ENCODE data around the gene STK32B. TPM values are rescaled to one million over a fixed set of nuclear protein-coding genes. Genes with fewer than 3 reads are reported as not detected.

The STK32B gene
- total and polyA plus RNA-seq, 2 donors (not counting 3 experiments of a cell fraction or from before 2014, with no cell fraction given), result 5.6 to 7.8 TPM

GRCh38 chr4:5021546-5021945, 29.7 kb upstream of the STK32B start:
- TF ChIP-seq POLR2A (IDR thresholded peaks at IDR 0.05; ENCODE audit: low read depth, low read length) (no peak), EZH2 (IDR thresholded peaks at IDR 0.05; ENCODE audit: borderline replicate concordance, low read depth, low read length, severe bottlenecking) (no peak), MYC (IDR thresholded peaks at IDR 0.05; ENCODE audit: low read depth, low read length) (no peak)
- Histone ChIP-seq H3K4me3 (replicated peaks in 1 of 3; ENCODE audit: insufficient read depth in 1 of 3, low read depth in 1 of 3, low read length in 3 of 3) (no peak overlapping the region), H3K9me1 (replicated peaks; ENCODE audit: control insufficient read depth, extremely low read depth, insufficient read depth, low read length) (no peaks in the 10 kb centered on the region), H3K79me2 (ENCODE audit: control insufficient read depth, insufficient read depth, low read length) (no peaks in the 10 kb centered on the region), H3K9ac (replicated peaks; ENCODE audit: extremely low read depth, insufficient read depth, low read length) (no peak overlapping the region), H3K27ac (ENCODE audit: insufficient read depth, low read depth, low read length) (no peak overlapping the region), H3K36me3 (ENCODE audit: control insufficient read depth in 2 of 2, extremely low read depth in 1 of 2, insufficient read depth in 2 of 2, low read length in 2 of 2) (no peaks in the 10 kb centered on the region), H4K20me1 (replicated peaks; ENCODE audit: control insufficient read depth, extremely low read depth, insufficient read depth, low read length) (no peaks in the 10 kb centered on the region), H3K4me1 (ENCODE audit: control insufficient read depth, extremely low read depth, insufficient read depth, low read length) (no peaks in the 10 kb centered on the region), H3K4me2 (ENCODE audit: insufficient read depth, low read length) (no peak overlapping the region), H3K9me3 (replicated peaks; ENCODE audit: control insufficient read depth, insufficient read depth, low read length) (no peaks in the 10 kb centered on the region), H3K27me3 (ENCODE audit: control insufficient read depth in 2 of 2, insufficient read depth in 2 of 2, low read length in 2 of 2) (peaks cover 2 to 18% of the 10 kb centered on the region in 2 experiments), H2AFZ (ENCODE audit: low read depth, low read length) (no peak overlapping the region)
- ChIA-PET POLR2A (interaction anchor here (0.9 kb wide), 1 partner anchor 9 kb away, joined by 3 read pairs; no protein-coding TSS in a partner anchor), CTCF (no interaction called here)
- FAIRE-seq (no peak), DNase-seq (ENCODE audit: low read depth, low spot score) (no peak)
- intact Hi-C loops (cut with micrococcal nuclease), result no loop called here
- no TSS peak for BruUV-seq (replicated peaks)
- dilution Hi-C loops (cut with MboI; ENCODE audit: extremely low pct_ligation_motif_present, low sequenced_read_pairs), result no loop called here

GRCh38 chr4:5024673-5025072, 26.6 kb upstream of the STK32B start:
- CTCF ChIA-PET, result interaction anchor here (1.9 kb wide), 1 partner anchor 14 kb away, joined by 4 read pairs; no protein-coding TSS in a partner anchor

More at GRCh38 chr4:5024673-5025072, 26.6 kb upstream of the STK32B start:
- Histone ChIP-seq H3K4me2 (ENCODE audit: insufficient read depth, low read length) (no peak overlapping the region), H2AFZ (ENCODE audit: low read depth, low read length) (no peak overlapping the region), H4K20me1 (replicated peaks; ENCODE audit: control insufficient read depth, extremely low read depth, insufficient read depth, low read length) (no peaks in the 10 kb centered on the region), H3K4me1 (ENCODE audit: control insufficient read depth, extremely low read depth, insufficient read depth, low read length) (peaks cover 2% of the 10 kb centered on the region), H3K4me3 (replicated peaks in 1 of 3; ENCODE audit: insufficient read depth in 1 of 3, low read depth in 1 of 3, low read length in 3 of 3) (no peak overlapping the region), H3K79me2 (ENCODE audit: control insufficient read depth, insufficient read depth, low read length) (no peaks in the 10 kb centered on the region), H3K27ac (ENCODE audit: insufficient read depth, low read depth, low read length) (no peak overlapping the region), H3K36me3 (ENCODE audit: control insufficient read depth in 2 of 2, extremely low read depth in 1 of 2, insufficient read depth in 2 of 2, low read length in 2 of 2) (no peaks in the 10 kb centered on the region), H3K9me1 (replicated peaks; ENCODE audit: control insufficient read depth, extremely low read depth, insufficient read depth, low read length) (no peaks in the 10 kb centered on the region), H3K27me3 (ENCODE audit: control insufficient read depth in 2 of 2, insufficient read depth in 2 of 2, low read length in 2 of 2) (no peaks in the 10 kb centered on the region), H3K9ac (replicated peaks; ENCODE audit: extremely low read depth, insufficient read depth, low read length) (no peak overlapping the region), H3K9me3 (replicated peaks; ENCODE audit: control insufficient read depth, insufficient read depth, low read length) (no peaks in the 10 kb centered on the region)
- dilution Hi-C loops (cut with MboI; ENCODE audit: extremely low pct_ligation_motif_present, low sequenced_read_pairs), result no loop called here
- BruUV-seq (replicated peaks), result no TSS peak
- FAIRE-seq (no peak), DNase-seq (ENCODE audit: low read depth, low spot score) (no peak)
- POLR2A ChIA-PET, result no interaction called here
- TF ChIP-seq MAX (IDR thresholded peaks at IDR 0.05; ENCODE audit: insufficient read depth, insufficient read length) (no peak), JUN (IDR thresholded peaks at IDR 0.05; ENCODE audit: borderline replicate concordance, insufficient read depth, insufficient read length, low read depth) (no peak), POLR2AphosphoS5 (IDR thresholded peaks at IDR 0.05; ENCODE audit: insufficient read depth, low read depth, low read length) (no peak), CTCF (IDR thresholded peaks at IDR 0.05; ENCODE audit: extremely low read depth in 1 of 2, insufficient read depth in 1 of 2, low read depth in 1 of 2, low read length in 2 of 2) (no peak), POLR2A (IDR thresholded peaks at IDR 0.05; ENCODE audit: low read depth, low read length) (no peak), FOS (IDR thresholded peaks at IDR 0.05; ENCODE audit: borderline replicate concordance, insufficient read depth, low read length) (no peak), MYC (IDR thresholded peaks at IDR 0.05; ENCODE audit: low read depth, low read length) (no peak), GATA2 (IDR thresholded peaks at IDR 0.05; ENCODE audit: insufficient read depth, insufficient read length, low read depth, low read length) (no peak), EZH2 (IDR thresholded peaks at IDR 0.05; ENCODE audit: borderline replicate concordance, low read depth, low read length, severe bottlenecking) (no peak)
- intact Hi-C loops (cut with micrococcal nuclease), result no loop called here

Measured in endothelial cell of umbilical vein (primary cell).